ENCODE measurements around the gene MRPS15. TPM values are rescaled to one million over a fixed set of nuclear protein-coding genes. Genes with fewer than 3 reads are reported as not detected.

Gene MRPS15
- total RNA-seq, 2 experiments from 2014 or later: 114 to 119 TPM

- ChIA-PET POLR2A (interaction anchor here (0.6 to 1.3 kb wide), 4 partner anchors 24 to 390 kb away, joined by 3 to 5 read pairs (median 4); no protein-coding TSS in a partner anchor), CTCF (ENCODE audit: unreplicated experiment) (interaction anchor here (0.6 kb wide), 1 partner anchor 539 kb away, joined by 6 read pairs; no protein-coding TSS in a partner anchor)
- intact Hi-C loops (cut with micrococcal nuclease; ENCODE audit: unreplicated experiment): no loop called here
Measured at GRCh38 chr1:36450270-36450918, 13.8 kb downstream of the MRPS15 start, which contains the start of gene OSCP1. OSCP1 (minus strand) TSS chr1:36450451; CDS start chr1:36450369, 82 bp downstream.

DNA sequence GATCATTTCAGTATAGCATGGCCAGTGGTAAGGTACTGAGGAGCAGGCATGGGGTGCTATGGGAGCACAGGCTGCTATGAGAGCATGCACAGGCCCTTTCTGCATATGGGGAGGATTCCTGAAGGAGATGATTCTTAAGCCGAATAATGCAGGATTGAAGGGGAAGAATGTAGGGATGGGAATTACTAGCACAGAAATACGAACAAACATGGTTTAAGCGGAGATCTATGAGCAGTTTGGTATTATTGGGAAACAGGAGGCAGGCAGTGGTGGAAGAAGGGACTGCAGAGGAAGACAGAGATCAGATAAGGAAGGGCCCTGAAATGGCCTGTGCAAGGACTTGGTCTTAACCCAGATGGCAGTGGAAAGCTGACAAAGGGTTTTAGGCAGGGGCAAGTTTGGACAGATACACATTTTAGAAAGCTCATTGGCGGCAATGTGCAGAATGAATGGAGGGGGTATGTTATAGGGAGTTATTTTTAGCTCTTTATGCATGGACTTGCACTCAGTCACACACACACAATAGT lies 15.6 kb downstream of the MRPS15 start:
- Histone ChIP-seq H4K20me1 (ENCODE audit: insufficient read depth, low read length) (no peaks in the 10 kb centered on the region), H3K79me2 (ENCODE audit: insufficient read depth, low read depth, low read length) (no peaks in the 10 kb centered on the region), H3K4me1 (ENCODE audit: insufficient read depth, low read length, poor library complexity, severe bottlenecking) (peaks cover 9% of the 10 kb centered on the region), H3K9me2 (ENCODE audit: insufficient read depth, low read length) (no peaks in the 10 kb centered on the region), H3K9me3 (ENCODE audit: low read length) (no peaks in the 10 kb centered on the region), H3K4me3 (ENCODE audit: low read depth, low read length, poor library complexity, severe bottlenecking) (no peak overlapping the region), H3K4me2 (ENCODE audit: low read length) (no peak overlapping the region), H3K36me3 (ENCODE audit: insufficient read depth, low read length) (no peaks in the 10 kb centered on the region), H2AFZ (ENCODE audit: low read length) (no peak overlapping the region), H3K27ac (ENCODE audit: low read depth, low read length, poor library complexity, severe bottlenecking) (no peak overlapping the region)
- BruUV-seq (replicated peaks): no TSS peak
- DNase-seq (ENCODE audit: low spot score): no peak
- POLR2A ChIA-PET: interaction anchor here (1.1 kb wide), 1 partner anchor 8 kb away, joined by 3 read pairs; no protein-coding TSS in a partner anchor
- intact Hi-C loops (cut with micrococcal nuclease; ENCODE audit: unreplicated experiment): no loop called here
- TF ChIP-seq CTCF (conservative IDR thresholded peaks at IDR 0.05; ENCODE audit: low read length) (no peak), EZH2phosphoT487 (IDR thresholded peaks at IDR 0.05; ENCODE audit: borderline replicate concordance, low read depth, low read length) (no peak)
- CTCF ChIA-PET (ENCODE audit: unreplicated experiment): no interaction called here

More at GRCh38 chr1:36450270-36450918, 13.8 kb downstream of the MRPS15 start, which contains the start of gene OSCP1:
- peak; percentile 95 for DNase-seq (ENCODE audit: low spot score)
- no peak for TF ChIP-seq CTCF (conservative IDR thresholded peaks at IDR 0.05; ENCODE audit: low read length)
- H3K79me2 ChIP-seq (ENCODE audit: insufficient read depth, low read depth, low read length): no peaks in the 10 kb centered on the region
- H3K9me2 ChIP-seq (ENCODE audit: insufficient read depth, low read length): no peaks in the 10 kb centered on the region
- no peaks in the 10 kb centered on the region for H3K9me3 ChIP-seq (ENCODE audit: low read length)
- H3K4me2 ChIP-seq (ENCODE audit: low read length): peak within 1 kb of the TSS; percentile 88
- peak within 1 kb of the TSS; percentile 26 for H3K27ac ChIP-seq (ENCODE audit: low read depth, low read length, poor library complexity, severe bottlenecking)
- H3K4me3 ChIP-seq (ENCODE audit: low read depth, low read length, poor library complexity, severe bottlenecking): peak within 1 kb of the TSS; percentile 75
- peaks cover 18% of the 10 kb centered on the region for H3K36me3 ChIP-seq (ENCODE audit: insufficient read depth, low read length)
- BruUV-seq (replicated peaks): no TSS peak
- peaks cover 9% of the 10 kb centered on the region for H3K4me1 ChIP-seq (ENCODE audit: insufficient read depth, low read length, poor library complexity, severe bottlenecking)
- peak within 1 kb of the TSS; percentile 96 for H2AFZ ChIP-seq (ENCODE audit: low read length)
- H4K20me1 ChIP-seq (ENCODE audit: insufficient read depth, low read length): no peaks in the 10 kb centered on the region

GRCh38 chr1:36447450-36447849 lies 16.7 kb downstream of the MRPS15 start:
- Histone ChIP-seq H3K79me2 (ENCODE audit: insufficient read depth, low read depth, low read length) (no peaks in the 10 kb centered on the region), H3K9me2 (ENCODE audit: insufficient read depth, low read length) (no peaks in the 10 kb centered on the region), H3K36me3 (ENCODE audit: insufficient read depth, low read length) (no peaks in the 10 kb centered on the region), H3K9me3 (ENCODE audit: low read length) (no peaks in the 10 kb centered on the region), H3K4me1 (ENCODE audit: insufficient read depth, low read length, poor library complexity, severe bottlenecking) (peaks cover 9% of the 10 kb centered on the region), H2AFZ (ENCODE audit: low read length) (no peak overlapping the region), H3K27ac (ENCODE audit: low read depth, low read length, poor library complexity, severe bottlenecking) (no peak overlapping the region), H3K4me2 (ENCODE audit: low read length) (no peak overlapping the region), H4K20me1 (ENCODE audit: insufficient read depth, low read length) (no peaks in the 10 kb centered on the region), H3K4me3 (ENCODE audit: low read depth, low read length, poor library complexity, severe bottlenecking) (no peak overlapping the region)
- TF ChIP-seq EZH2phosphoT487 (IDR thresholded peaks at IDR 0.05; ENCODE audit: borderline replicate concordance, low read depth, low read length) (no peak), CTCF (conservative IDR thresholded peaks at IDR 0.05; ENCODE audit: low read length) (no peak)
- no peak for DNase-seq (ENCODE audit: low spot score)
- ChIA-PET POLR2A (interaction anchor here (1.0 kb wide), 1 partner anchor 13 kb away, joined by 3 read pairs; no protein-coding TSS in a partner anchor), CTCF (ENCODE audit: unreplicated experiment) (no interaction called here)
- no TSS peak for BruUV-seq (replicated peaks)
- intact Hi-C loops (cut with micrococcal nuclease; ENCODE audit: unreplicated experiment): no loop called here
